HG03469 (cell line): ENCODE data around the gene DLX6.
"Not testable (repeated sequence)": the region's sequence is repeated elsewhere in the genome, so short reads cannot be mapped to it uniquely, and the experiment has no call there.

Experiments
- ATAC-seq: cut with Tn5 transposase; IDR thresholded peaks from one replicate; pipeline ENCODE4 v1.9.1; 2021; ENCODE audit warnings: mild to moderate bottlenecking, moderate library complexity, moderate number of reproducible peaks; ENCODE audit not compliant: unreplicated experiment

The DLX6 gene

GRCh38 chr7:97021747-97022490 is 16.6 kb downstream of the DLX6 start:
- ATAC-seq: no peak

- ATAC-seq: no peak
Observed at GRCh38 chr7:97022491-97023306, 17.3 kb downstream of the DLX6 start.

DNA sequence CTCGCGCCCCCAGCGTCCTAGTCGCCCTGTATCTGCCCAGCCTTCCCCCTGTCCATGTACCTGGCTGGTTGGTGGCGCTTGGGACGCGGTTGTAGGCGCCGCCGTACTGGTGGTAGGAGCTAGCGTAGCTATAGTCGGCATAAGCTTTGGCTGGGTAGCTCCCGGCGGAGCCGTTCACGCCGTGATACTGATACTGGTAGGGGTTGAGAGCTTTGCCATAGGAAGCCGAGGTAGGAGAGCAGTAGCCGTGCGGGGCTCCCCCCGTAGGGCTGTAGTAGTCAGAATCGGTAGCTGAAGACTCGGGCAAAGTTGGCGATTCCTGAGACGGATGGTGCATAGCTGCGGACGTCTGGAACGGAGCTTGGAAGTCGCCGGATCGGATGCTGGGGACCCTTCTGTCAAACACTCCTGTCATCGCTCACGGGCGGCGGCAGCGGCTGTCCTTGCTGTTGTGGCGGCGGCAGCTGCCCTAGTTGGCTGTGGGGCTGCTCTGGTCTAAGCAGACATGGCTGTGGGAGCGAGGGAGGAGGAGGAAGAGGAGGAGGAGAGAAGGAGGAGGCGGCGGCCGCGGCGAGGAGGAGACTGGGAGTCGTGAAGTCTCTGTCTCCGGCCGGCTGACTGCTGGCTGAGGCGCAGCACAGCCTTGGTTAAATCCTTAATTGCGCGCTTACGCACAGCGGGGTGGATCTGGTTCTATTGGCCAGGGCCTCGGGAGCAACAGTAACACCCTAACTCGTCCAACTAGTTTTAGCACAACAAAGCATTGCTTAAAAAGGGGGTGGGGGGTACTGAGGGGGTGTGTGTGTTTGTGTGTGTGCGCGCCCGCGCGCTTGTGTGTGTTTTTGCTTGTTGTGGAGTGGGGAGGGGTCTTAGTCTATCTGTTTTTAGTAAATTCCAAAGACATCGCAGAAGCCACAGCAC is 19.1 kb downstream of the DLX6 start, which contains the start of gene DLX5:
DLX5 (minus strand) TSS at position 623 of the 921 bp plus-strand sequence; CDS start at position 415, 208 bp downstream.
- ATAC-seq: no peak

DNA sequence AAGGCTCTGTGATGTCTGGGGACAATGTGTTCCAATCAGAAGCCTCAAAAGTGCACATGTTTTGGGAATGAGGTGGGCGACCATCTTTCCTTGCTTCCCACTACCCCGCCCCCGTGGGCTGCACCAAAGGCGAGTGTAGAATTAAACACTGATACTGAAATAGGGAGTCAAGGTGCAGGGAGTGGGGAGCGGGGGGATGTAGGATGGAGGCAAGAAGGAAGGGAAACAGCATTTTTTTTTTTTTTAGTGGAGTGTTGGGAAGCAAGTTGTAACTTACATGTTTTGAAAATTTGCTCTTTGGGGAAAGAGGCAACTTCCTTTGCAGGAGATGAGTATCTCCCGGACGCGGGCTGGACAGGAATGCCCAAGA is 19.8 kb downstream of the DLX6 start:
- ATAC-seq: no peak

GRCh38 chr7:97025983-97026714 is 20.8 kb downstream of the DLX6 start:
- no peak for ATAC-seq

- ATAC-seq: no peak
Observed at GRCh38 chr7:97026715-97027426, 21.5 kb downstream of the DLX6 start.

- peak; percentile 82 for ATAC-seq
Observed at GRCh38 chr7:97027427-97028234, 22.3 kb downstream of the DLX6 start.

- not testable (repeated sequence) for ATAC-seq
Observed at GRCh38 chr7:97034213-97034852, 29.0 kb downstream of the DLX6 start.

- ATAC-seq: no peak
Observed at GRCh38 chr7:97039374-97040065, 34.2 kb downstream of the DLX6 start.

GRCh38 chr7:97043281-97043680 is 37.9 kb downstream of the DLX6 start:
- ATAC-seq: no peak
